ENCODE results near the gene ARID5B.

Gene ARID5B

GRCh38 chr10:62062028-62062427 is 160.5 kb downstream of the ARID5B start:
- TF ChIP-seq POLR2AphosphoS5 (IDR thresholded peaks at IDR 0.05; ENCODE audit: low read depth, low read length) (no peak), SIN3A (IDR thresholded peaks at IDR 0.05; ENCODE audit: borderline replicate concordance, insufficient read depth, low read length) (no peak), REST (IDR thresholded peaks at IDR 0.05; ENCODE audit: insufficient read depth in 1 of 2, low read depth in 2 of 2, low read length in 2 of 2) (no peak), TAF1 (IDR thresholded peaks at IDR 0.05; ENCODE audit: borderline replicate concordance, insufficient read depth, low read length) (no peak), FOXP2 (optimal IDR thresholded peaks at IDR 0.05; ENCODE audit: borderline replicate concordance, extremely low read depth, extremely low read length, insufficient read depth) (no peak)

- TF ChIP-seq REST (IDR thresholded peaks at IDR 0.05; ENCODE audit: insufficient read depth in 1 of 2, low read depth in 2 of 2, low read length in 2 of 2) (no peak), POLR2AphosphoS5 (IDR thresholded peaks at IDR 0.05; ENCODE audit: low read depth, low read length) (no peak), SIN3A (IDR thresholded peaks at IDR 0.05; ENCODE audit: borderline replicate concordance, insufficient read depth, low read length) (no peak), FOXP2 (optimal IDR thresholded peaks at IDR 0.05; ENCODE audit: borderline replicate concordance, extremely low read depth, extremely low read length, insufficient read depth) (no peak)
These were observed 161.4 kb downstream of the ARID5B start for GRCh38 chr10:62062752-62063512.

- no peak for TF ChIP-seq SIN3A (IDR thresholded peaks at IDR 0.05; ENCODE audit: borderline replicate concordance, insufficient read depth, low read length)
- no peak for TF ChIP-seq REST (IDR thresholded peaks at IDR 0.05; ENCODE audit: insufficient read depth in 1 of 2, low read depth in 2 of 2, low read length in 2 of 2)
- no peak for TF ChIP-seq TAF1 (IDR thresholded peaks at IDR 0.05; ENCODE audit: borderline replicate concordance, insufficient read depth, low read length)
- no peak for TF ChIP-seq POLR2AphosphoS5 (IDR thresholded peaks at IDR 0.05; ENCODE audit: low read depth, low read length)
- no peak for TF ChIP-seq FOXP2 (optimal IDR thresholded peaks at IDR 0.05; ENCODE audit: borderline replicate concordance, extremely low read depth, extremely low read length, insufficient read depth)
These were observed 162.4 kb downstream of the ARID5B start for GRCh38 chr10:62063795-62064472.

- TF ChIP-seq FOXP2 (optimal IDR thresholded peaks at IDR 0.05; ENCODE audit: borderline replicate concordance, extremely low read depth, extremely low read length, insufficient read depth): no peak
- TF ChIP-seq REST (IDR thresholded peaks at IDR 0.05; ENCODE audit: insufficient read depth in 1 of 2, low read depth in 2 of 2, low read length in 2 of 2): no peak
These were observed 166.1 kb downstream of the ARID5B start for GRCh38 chr10:62067560-62067959.

All from PFSK-1 (cell line).